HG03196 (cell line): ENCODE measurements around the gene NRP1.
"Not testable (repeated sequence)": the region's sequence is repeated elsewhere in the genome, so short reads cannot be mapped to it uniquely, and the experiment has no call there.

Source experiments
- ATAC-seq: cut with Tn5 transposase; IDR thresholded peaks from one replicate; pipeline ENCODE4 v1.9.1; 2021; ENCODE audit not compliant: unreplicated experiment

Gene NRP1

DNA sequence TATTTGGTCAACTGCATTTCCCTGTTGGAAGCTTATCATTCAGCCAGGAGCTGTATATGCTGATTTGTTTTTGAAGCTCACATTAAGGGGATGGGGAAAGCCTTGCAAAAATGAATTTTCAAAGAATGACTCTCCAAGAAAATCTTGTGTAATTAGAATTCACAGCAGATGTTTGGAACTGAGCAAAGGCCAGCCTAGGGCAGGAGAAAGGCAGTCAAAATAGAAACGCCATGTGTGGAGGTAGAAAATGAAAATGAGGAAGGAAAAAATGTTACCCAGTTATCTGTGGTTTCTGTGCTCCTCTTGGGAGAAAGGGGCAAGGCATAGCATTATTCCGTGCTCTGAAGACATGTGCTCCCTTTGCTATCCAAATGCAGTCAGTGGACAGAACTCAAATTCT, 93.5 kb downstream of the NRP1 start:
- ATAC-seq, result no peak

- no peak for ATAC-seq
Measured at GRCh38 chr10:33240258-33240657, 94.2 kb downstream of the NRP1 start.

- ATAC-seq, result no peak
Measured at GRCh38 chr10:33239257-33239656, 95.2 kb downstream of the NRP1 start.

GRCh38 chr10:33238643-33239042, 95.8 kb downstream of the NRP1 start:
- ATAC-seq, result no peak

- no peak for ATAC-seq
Measured at GRCh38 chr10:33237736-33238624, 96.5 kb downstream of the NRP1 start.

- no peak for ATAC-seq
Measured at GRCh38 chr10:33236916-33237315, 97.6 kb downstream of the NRP1 start.

GRCh38 chr10:33235951-33236350, 98.5 kb downstream of the NRP1 start:
- ATAC-seq, result no peak

DNA sequence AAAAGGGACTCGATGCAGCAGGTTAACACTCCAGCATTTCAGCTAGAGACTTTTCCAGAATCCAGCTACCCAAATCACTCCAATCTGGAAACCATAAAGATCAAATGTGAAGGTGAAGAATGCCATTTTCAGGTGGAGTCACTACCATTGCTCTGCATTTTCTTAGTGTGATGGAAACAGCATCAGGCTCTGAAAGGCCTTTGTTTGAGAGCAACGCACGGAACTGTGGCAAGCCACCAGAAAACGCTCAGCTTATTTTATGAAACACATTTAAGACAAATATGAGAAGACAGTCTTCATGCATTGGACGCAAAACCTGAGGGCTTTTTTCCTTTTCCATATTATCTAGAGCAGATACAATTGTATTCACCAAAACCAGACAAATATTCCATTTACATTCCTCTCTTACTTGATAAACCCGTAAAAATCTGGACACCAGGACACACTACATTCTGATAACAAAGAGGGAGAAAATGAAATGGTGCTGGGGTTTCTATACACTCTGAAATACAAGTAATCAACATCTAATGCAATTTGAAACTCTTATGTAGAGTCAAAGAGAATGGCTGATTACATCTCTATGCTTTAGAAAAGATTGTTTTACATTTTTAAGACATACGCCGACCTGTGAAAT, 99.1 kb downstream of the NRP1 start:
- ATAC-seq, result no peak

DNA sequence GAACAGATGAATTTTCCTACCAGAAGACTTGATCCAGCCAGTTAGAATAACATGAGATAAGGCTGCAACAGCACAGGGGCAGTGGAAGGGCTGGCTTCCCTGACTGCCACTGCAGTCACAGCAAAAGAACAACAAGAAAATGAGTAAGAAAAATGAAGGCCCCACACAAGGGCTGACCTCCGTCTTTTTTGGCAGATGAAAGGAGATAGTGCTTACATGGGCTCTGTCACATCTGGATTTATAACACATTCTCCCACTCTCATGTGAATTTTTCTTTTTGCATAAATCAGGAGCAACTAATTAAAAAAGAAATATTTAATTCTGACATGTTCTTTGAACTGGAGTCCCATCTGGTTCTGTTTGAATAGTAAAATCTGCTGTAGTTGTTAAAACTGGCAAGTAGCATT, 99.6 kb downstream of the NRP1 start:
- ATAC-seq, result no peak

DNA sequence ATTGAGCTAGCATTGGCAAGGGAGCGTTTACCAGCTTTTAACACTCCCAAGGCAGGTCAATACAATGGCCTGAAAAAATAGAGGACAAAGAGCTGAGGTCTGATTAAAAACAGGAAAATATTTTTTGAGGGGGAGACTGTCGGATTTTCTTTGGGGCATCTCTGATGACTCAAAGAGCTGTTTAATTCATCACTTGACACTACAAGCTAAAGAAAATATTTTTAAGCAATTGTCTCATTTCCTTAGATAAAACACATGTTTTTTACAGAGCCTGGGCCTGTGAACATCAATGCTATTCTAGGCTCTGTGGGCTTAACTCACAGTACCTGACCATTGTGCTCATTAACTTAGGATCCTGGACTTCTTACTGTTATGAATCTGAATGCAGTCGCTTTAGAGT, 100.8 kb downstream of the NRP1 start:
- no peak for ATAC-seq

DNA sequence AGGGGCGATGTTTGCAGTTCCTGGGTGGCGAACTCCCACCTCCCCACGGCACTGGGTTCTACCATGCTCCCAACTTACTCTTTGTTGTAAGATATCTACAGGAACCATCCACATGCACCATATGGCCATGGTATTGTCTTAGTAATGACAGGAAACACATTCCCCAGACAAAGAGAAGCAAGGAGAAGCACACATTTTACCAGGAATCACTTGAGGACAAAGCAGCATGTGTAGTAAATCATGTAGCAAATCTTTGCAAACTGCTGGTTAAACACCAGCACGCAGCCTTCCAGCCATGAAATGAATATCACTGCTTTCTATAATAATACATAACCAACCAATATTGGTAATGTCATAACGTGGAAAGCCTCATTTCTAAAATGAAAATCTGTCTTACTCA, 101.2 kb downstream of the NRP1 start:
- ATAC-seq, result no peak

GRCh38 chr10:33231621-33232350, 102.7 kb downstream of the NRP1 start:
- no peak for ATAC-seq

DNA sequence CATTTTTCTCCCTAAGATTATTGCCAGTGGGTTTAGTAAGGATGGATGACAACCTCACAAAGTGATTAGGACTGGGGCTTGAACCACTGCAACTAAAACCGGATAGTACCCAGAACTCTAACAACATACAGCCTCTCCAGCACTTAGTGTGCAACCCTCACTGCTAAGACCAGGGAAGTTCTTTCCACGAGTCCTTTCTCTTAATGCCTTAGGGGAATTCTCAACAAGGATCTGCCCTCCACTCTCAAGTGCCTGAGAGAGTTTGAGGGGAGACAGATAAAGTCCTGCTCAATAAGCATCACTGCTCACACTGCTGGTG, 104.6 kb downstream of the NRP1 start:
- no peak for ATAC-seq

DNA sequence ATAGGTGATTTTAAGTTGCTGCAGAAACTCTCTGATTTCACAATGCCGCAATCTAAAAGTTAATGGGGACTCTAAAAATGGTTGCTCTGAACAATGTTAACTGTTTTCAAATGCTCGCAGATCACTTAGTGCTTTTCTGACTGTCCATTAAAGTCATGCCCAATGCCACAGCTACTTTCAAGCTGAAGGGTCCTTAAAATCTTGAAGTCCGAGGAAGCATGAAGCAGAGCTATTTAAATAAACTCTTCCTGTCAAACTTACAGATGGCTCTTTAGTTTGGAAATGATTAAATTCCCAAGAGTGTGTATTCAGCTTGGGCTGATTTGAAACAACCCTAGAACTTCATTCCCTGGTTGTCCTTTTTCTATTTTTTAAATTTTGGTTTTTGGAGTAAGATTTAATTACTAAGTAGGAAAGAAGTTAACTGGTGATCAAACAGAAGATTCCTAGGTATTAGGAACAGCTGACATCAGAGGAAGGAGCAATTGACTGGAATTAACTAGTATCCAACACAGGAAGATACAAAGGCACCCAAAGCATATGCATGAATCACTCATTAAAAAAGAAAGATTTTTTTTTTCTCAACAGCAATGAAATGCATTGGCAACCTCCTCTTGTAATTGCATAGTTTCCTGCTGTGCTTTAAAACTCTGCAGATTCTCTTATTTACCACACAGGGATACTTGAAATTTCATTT, 105.1 kb downstream of the NRP1 start:
- ATAC-seq, result no peak

- ATAC-seq, result no peak
Measured at GRCh38 chr10:33228426-33228825, 106.0 kb downstream of the NRP1 start.

DNA sequence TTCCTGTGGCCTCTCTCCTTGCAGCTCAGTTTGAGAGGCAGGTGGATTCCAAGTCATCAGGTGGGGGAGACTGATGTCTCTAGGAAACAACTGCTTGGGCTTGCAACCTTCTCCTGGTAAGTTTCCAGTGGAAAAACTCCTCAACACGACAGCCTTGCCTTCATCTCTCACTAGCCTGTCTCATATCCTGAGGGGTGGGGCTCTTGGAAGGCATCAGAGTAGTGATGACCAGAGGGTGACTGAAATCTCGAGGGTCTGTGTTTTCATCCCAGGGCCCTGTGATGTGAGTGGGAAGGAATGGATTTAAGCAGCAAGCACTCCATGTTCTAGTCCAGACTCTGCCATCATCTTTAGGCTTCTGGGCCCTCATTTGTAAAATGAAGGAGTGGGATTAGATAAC, 107.0 kb downstream of the NRP1 start:
- no peak for ATAC-seq

GRCh38 chr10:33224251-33224965, 110.1 kb downstream of the NRP1 start:
- no peak for ATAC-seq

DNA sequence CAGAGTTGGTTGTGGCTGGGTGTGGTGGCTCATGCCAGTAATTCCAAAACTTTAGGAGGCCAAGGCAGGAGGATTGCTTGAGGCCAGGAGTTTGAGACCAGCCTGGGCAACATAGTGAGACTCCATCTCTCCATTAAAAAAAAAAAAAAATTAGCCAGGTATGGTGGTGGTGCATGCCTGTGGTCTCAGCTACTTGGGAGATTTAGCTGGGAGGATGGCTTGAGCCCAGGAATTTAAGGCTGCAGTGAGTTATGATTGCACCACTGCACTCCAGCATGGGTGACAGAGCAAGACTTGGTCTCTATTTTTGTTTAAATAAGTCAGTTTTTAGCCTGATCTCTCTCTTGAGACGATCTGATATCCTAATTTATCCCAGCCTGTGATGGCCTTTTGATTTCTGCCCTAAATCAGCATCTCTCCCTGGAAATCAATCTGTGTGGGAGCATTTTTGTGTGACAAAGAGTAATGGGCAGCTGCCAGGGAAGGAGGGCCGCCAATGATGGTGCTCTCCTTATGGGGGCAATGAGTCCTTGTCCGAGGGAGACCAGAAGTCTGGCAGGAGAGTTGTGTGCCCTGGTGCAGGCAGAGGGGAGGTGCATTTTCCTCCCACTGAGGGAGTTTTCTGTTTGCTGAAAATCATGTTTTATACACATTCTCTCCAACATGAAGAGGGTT, 111.0 kb downstream of the NRP1 start:
- no peak for ATAC-seq

- not testable (repeated sequence) for ATAC-seq
Measured at GRCh38 chr10:33222304-33222703, 112.2 kb downstream of the NRP1 start.

DNA sequence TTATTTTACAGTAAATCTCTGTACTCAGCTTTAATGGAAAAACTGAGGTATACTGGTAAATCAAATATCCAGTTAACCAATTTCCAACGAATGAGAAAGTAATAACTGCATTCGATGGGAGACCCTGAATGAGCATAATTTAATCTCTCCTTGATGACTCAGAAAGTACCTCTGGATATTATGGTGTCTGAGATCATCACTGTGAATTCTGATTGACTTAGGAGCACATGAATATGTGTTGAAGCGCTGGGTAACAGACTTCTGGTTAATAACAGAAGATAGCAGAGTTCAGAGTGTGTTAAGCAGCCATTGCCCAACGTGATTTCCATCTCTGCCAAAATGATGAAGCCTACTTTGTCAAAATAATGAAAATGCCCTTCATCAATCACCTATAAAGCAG, 116.6 kb downstream of the NRP1 start:
- ATAC-seq, result no peak
